IPS-18c (cell line): ENCODE measurements around the gene WDR12.

ENCODE experiments used
- H3K4me3 ChIP-seq: 2 replicates; pipeline ENCODE4 v1.7.0; 2013; ENCODE audit warnings: low read depth, mild to moderate bottlenecking, low read length, moderate library complexity; ENCODE audit not compliant: insufficient read depth
- H3K9me3 ChIP-seq: one replicate; pipeline ENCODE4 v1.6.1; 2013; ENCODE audit warnings: mild to moderate bottlenecking, low read length, moderate library complexity; ENCODE audit not compliant: control insufficient read depth, insufficient read depth

Gene WDR12

GRCh38 chr2:202841090-202841867, 70.2 kb downstream of the WDR12 start:
- Histone ChIP-seq H3K9me3 (no peaks in the 10 kb centered on the region), H3K4me3 (no peak overlapping the region; the same call in 1 of the 2 replicates)

- Histone ChIP-seq H3K4me3 (no peak overlapping the region), H3K9me3 (no peaks in the 10 kb centered on the region)
Measured at GRCh38 chr2:202831242-202832220, 79.9 kb downstream of the WDR12 start.

GRCh38 chr2:202824901-202825300, 86.6 kb downstream of the WDR12 start:
- H3K4me3 ChIP-seq: no peak overlapping the region

More at GRCh38 chr2:202824901-202825300, 86.6 kb downstream of the WDR12 start:
- no peaks in the 10 kb centered on the region for H3K9me3 ChIP-seq
